Fibroblast of skin of back (primary cell): ENCODE measurements around the gene NELFA.

Source experiments
- DNase-seq: peaks from one replicate; pipeline ENCODE4 v3.0.0-alpha.2; 2013

The NELFA gene

DNA sequence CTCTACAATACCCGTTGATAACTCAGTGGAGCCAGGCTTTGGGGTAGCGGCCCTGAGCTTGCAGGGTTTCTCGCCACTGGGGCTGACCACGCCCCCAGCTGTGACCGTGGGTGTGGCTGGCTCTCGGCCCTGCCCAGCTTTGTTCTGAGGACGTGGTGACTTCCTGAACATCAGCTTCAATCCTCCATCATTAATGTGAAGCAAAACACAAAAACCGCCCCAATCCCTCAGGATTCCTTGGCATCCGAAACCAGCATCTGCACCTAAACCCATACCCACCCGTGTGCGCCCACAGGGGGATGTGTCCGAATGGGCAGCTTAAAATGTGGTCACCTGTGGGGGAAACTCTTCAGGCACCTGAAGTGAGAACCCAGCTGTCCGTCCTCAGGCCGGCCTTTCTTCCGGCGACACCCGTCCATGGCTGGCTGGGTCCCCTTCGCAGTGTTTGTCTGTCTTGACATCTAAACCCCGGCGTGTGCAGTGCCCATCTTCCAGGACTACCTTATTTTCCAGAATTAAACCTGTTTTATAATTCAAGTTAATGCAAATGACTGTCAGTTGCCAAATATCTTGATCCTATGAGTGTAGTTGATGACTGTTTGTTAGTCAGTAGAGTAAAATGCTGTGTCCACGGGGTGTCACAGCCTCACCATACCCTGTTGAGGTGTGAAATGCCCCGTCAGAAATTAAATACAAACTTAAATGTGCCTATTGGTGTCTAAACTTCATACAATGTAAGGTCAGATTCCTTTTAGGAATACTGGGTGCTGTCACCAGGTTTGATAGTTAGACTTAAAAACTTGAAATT, 27.3 kb downstream of the NELFA start:
- DNase-seq, result peak; percentile 30

DNA sequence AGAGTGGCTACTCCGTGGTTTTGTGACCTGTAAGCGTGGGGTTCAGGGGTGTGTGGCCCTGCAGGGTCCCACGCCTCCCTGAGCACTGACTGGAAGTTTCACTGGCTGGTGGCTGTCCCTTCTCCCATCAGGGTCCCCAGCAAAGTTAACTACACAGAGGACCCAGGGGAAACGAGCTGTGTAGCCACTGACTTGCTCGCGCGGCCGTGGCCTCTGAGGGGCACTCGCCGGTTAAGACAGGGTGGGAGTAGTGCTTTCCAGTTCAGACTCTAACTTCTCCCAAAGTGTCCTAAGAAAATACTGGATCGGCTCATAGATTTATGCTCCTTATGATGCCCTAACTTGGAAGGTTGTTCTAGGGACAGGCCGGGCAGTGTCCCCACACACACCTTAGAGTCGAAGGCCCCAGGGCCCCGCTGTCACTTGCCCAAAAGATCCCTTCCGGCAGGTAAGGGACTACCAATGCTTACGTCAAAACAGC, 28.2 kb downstream of the NELFA start:
- no peak for DNase-seq

DNA sequence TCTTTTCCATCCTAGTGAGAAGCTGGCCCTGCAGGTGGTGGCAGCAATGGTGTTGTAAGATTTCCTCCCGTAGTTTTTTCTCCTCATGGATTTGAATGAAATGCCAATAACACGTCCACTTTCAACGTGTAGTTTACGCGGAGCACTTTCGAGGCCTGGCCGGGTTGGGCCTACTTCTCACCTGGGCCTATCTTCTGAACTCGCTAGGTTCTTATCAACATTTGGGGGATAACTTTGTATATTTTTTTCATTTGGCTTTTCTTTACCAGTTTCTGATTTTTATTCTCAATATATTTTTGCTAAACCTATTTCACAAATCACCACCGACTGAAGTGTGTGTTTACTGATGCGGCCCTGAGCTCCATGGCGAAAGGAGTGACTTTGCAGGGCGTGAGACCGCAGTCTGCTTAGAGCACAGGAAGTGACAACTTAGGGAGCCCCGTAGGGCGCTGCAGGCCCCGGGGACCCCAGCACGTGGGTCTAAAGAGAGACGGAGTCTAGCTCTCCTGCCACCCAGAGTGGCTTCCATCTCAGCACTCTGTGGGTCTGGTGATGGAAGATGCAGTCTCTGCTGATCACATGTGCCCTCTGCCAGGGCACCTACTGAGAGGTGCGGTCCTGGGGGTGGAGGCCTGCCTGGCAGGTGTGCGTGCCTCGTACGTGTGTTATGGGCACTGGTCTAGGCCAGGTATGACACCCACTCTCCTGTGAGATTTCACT, 29.1 kb downstream of the NELFA start:
- DNase-seq, result no peak

DNA sequence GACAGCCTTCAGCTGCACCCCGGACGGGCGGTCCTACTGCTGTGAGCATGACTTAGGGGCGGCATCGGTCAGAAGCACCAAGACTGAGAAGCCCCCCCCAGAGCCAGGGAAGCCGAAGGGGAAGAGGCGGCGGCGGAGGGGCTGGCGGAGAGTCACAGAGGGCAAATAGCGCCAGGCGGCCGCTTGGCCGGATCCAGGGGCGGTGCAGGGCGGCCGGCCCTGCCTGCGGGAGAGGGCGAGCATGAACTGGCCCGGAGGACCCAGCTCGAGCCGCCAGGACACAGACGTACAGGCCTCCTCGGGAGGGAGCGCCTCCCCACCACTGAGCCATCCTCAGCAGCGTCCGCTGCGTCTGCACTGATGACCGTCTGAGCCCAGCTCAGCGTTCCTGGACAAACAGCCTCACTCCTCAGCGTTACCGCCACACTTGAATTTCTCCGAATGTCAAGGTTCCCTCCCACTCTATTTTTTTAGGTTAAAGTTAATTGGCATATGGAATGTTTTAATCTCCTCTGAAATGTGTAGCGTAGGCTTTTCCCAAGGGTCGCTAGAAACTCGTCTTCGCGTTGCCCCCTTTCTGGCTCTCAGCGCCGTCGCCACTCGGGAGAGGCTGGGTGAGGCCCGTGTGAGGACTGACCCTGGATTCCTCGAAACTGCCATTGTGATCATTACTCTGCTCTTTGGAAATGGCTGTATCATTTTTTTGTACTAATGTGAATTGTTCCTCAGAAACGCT, 29.9 kb downstream of the NELFA start:
- no peak for DNase-seq

DNA sequence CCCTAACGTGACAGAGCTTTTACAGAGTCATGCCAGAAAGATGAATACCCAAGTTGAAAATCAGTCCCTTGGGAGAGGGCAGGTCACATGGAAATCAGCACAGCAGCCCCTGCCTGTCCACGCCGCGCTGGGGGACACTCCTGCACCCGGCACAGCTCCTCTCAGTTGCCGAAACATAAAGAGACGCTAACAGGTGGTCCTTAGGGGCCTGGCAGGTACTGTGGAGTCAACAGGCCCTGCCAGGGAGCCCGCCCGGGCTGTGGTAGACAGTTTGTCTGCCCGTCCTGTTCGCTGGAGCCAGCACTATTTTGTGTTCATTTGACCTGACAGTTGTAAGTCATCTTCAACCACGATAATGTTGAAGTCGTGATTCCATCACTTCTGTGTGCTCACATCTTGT, 30.5 kb downstream of the NELFA start:
- DNase-seq, result no peak

DNA sequence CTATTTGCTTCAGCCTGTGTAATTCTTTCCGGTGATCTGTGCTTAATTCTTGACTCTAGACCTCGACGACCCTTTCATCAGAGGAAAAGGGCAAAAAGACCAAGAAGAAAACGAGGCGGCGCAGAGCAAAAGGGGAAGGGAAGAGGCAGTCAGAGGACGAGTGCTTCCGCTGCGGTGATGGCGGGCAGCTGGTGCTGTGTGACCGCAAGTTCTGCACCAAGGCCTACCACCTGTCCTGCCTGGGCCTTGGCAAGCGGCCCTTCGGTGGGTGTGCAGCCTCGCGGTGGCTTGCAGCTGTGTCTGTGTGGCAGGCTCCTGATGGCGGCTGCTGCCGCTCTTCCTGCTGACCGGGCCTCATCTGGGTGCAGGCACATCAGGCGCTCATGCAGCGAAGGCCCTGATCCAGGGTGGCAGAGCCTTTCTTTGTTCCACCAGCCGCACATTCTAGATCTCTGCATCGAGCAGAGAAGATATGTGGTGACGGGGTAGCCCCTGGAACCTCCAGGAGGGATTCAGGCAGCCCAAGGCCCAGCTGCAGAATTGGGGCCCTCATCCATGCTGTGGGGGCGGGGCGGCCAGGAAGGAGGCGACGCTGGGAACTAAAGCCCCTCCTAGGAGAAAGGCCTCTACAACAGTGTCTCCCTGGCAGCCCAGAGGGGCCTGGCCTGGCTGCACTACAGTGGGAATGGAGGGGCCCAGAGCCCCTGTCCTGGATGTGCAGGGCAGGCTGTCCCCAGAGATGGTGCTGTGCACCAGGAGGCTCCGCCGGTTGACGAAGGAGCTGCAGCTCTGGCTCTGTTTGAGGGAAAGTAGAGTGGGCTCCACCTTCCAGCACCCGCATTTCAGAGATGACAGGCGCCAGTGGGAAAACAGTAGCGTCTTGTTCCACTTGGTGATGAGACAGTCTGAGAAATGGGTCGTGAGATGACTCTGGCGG, 32.1 kb downstream of the NELFA start:
- DNase-seq, result no peak

DNA sequence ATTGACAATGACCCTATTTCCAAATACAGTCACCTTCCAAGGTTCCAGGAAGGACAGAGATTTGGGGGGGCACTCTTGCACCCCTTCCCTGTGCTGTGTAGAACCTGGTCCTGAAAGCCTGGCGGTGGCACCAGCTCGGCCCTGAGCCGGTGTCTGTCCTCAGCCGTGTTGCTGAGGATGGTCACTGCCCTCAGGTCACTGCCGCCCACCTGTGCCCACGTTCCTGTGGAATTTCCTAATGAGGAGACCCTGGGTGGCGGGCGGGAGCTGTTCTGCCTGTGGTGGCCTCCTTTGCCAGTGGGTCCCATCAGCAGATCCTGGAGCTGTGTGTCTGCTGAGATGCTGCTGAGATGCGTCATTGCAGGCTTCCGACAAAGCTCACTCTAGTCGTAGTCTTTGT, 32.9 kb downstream of the NELFA start:
- no peak for DNase-seq

DNA sequence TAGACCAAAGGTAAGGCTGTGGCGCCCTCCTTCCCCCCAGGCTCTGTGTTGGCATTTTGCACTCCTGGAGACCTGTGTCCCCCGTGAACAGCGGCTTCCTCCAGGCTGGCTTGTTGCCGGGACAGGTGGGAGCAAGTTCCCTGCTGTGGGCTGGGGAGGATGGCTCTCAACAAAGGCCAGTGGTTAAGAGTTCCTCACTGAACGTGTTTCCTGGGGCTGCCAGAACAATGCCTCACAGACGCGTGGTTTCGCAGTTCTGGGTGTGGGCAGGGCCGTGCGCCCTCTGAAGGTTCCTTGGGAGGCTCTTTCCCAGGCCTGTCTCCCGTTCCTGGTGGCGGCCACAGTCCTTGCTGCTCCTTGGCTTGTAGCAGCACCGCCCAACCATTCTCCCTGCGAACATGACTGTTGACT, 33.4 kb downstream of the NELFA start:
- no peak for DNase-seq

DNA sequence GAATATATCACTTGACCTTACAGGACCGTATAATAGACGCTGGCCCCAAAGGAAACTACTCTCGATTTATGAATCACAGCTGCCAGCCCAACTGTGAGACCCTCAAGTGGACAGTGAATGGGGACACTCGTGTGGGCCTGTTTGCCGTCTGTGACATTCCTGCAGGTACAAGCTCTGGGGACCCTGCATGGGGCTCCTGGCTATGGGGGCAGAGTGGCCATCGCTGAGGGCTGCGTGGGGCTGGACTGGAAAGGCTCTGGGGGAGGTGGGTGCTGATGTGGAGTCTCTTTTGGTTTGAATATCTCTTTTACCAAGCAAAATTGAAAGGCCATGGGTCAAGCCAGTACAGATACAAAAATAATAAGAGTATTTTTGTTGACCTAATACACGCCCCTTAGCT, 33.9 kb downstream of the NELFA start:
- no peak for DNase-seq

DNA sequence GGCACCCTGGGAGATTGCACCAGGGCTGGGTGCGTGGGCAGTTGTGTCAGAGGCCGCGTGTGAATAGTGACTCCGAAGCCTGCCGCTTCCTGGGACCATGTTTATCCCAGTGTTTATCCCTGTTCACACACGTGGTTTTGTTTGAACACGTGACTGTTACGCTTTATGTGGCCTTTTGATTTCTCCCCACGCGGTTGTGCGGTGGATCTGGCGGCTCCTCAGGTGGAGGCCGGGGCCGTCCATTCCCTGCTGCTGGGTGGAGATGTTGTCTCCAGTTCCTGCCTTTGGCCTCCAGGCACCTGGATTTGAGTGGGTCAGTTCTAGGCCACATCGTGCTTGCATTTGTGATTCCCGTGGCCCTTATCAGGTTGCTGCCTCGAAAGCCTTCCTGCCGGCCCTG, 35.1 kb downstream of the NELFA start:
- no peak for DNase-seq

DNA sequence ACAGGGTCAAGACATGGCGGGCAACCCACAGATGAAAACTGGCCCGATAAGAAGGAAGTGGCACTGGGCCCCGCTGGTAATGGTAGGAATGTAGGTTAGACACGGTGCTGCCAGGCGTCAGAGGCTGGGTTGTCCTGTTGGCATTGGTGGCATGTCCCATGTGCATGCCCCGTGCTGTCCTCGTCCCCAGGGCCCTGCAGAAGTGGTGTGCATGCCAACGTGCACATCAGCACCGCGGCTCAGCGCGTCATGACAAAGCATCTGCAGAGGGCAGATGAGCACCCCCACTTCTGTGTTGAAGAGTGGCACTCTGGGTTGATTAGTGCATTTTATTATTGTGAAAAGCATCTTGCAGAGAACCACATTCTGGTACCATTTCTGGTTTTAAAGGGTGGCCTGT, 35.6 kb downstream of the NELFA start:
- no peak for DNase-seq

DNA sequence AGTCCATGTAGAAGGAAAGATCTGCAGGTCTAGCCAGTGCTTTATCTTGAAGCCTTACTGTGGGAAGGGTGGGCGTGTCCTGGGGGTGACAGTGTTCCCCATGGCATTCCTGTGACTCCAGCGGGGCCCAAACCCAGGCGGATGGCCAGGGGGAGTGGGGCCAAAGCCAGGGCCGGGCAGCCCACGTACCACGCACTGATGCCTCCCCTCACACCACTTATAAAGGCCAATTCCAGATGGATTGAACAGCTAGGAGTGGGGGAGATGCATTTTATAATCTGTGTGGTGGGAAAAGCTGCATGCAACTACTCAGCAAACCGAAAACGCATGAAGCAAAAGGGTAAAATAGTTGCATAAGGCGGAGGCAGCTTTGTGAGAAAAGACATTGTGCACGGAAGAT, 36.4 kb downstream of the NELFA start:
- no peak for DNase-seq

DNA sequence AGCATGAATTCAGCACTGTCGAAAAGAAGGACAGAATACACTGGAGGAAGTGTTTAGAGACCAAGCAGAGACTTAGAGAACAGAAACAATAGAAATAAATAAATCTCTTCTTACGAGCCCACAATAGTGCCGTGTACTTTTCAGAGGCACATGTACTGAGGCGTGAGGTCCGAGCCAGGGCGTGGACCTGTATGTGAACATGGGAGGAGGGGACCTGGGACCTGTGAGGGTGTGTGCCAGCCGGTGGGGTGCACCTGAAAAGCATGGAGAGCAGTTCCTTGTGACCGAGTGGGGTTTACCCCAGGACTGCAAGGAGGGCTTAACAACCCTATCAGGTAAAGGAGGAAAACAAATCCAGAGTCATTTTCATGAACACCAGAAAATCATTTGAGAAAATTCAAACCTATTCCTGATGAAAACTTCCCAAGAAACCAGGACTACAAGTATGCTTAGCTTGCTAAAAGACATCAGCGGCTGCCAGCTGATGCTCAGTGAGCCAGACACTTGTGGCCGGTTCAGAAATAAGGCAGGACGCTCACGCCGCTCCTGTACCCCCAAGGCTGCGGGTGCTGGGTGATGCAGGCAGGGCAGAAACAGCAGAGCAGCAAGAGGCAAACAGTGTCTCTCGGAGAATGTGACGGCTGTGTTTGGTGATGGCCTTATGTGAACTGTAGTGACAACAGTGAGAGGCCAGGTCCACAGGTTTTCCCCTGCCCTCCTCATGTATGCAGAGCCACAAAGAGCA, 37.1 kb downstream of the NELFA start:
- no peak for DNase-seq

DNA sequence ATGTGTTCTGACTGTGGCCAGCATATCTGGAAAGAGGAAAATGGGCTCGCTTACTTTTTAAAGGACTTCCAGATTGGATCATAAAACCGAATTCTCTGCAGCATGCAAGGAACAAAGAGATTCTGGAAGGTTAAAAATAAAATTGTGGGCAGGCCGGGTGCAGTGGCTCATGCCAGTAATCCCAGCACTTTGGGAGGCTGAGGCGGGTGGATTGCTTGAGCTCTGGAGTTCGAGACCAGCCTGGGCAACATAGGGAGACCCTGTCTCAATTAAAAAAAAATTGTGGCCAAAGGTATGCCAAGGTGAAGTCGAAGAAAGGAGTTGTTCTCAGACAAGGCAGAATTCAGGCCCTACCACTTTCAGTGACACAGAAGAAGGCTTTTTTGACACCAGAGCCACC, 37.8 kb downstream of the NELFA start:
- no peak for DNase-seq

DNA sequence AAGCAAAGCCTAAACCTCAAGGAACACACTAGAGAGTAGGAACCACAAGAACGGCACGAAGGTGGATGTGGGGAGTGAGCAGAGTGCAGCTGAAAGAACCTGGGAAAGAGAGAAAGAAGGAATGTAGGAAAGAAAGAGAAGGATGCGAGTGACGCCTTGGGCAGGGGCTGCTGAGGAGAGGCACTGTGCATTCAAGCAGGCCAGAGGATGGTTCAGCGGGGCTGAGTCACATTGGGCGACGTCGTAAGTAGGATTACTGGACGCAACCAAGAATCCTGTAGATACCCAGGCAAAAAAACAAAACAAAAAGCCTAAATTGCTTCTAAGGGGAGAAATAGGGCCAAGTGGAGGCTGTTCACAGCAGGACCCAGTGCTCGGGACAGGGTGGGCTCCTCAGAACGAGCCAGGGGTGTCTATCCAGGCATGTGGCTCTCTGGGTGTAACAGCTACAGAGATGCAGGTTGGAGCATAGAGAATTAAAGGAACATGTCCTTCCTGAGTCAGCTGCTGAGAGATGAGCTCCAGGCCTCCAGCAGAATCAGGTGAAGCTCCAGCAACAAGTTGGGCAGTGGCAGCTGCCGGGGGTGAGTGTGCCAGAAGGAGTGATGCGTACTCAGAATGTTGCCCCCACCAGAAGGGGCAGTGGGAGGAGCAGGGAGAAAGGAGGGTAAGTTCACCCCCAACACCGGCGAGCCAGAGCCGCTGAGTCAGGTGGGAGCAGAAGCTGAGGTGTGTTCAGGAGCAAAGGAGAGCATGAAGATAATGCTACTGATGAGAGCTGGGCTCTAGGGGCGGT, 38.6 kb downstream of the NELFA start:
- no peak for DNase-seq

DNA sequence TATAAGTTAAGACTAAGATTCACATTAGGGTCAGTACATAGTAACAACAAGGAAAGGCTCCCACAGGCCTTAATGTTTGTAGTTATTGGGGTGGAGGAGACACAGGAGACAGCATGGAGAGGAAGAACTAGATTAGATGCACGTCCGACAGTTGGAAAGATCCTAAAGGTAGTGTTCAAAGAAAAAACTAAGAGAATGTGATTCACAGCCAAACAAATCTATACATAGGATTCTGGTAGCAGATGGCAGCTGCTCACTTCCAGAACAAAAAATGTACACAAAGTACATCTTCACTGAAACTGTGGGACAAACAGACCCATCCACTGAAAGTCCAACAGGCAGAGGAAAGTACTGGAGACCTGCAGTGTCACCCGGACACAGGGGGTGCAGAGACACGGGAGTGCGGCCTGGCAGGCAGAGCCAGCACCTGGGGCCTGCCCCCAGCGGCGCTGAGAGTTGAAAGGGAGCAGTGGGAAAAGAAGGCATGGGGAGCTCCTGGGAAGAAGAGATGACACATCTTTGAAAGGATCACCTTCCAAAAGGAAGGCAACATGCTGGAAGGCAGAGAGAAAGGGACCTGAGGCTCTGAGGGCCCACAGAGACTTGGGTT, 40.0 kb downstream of the NELFA start:
- DNase-seq, result no peak

DNA sequence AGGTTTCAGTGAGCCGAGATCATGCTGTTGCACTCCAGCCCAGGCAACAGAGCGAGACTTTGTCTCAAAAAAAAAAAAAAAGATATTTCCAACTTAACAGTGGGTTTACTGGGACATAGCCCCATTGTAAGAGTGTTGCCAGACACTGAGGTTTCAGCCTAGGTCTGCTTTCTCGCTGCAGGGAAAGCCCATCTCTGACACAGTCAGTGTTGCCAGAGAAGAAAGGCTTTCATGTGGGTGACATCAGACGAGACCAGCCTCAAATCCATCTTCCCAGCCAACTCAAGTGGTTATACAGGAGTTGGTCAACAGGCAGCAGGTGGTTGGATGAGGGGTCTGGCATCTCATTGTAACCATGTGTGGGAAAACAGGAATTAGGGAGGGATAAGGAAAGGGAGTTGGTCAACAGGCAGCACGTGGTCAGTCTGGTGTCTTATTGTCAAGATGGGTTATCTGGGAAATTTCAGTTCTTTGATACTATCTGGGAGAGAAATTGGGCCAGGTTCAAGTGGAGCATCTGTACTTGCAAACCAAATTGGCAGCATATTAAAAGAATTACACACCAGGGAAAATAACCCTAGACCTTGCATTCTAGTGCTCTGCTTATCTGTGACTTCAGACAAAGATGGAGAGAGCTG, 41.1 kb downstream of the NELFA start:
- no peak for DNase-seq

DNA sequence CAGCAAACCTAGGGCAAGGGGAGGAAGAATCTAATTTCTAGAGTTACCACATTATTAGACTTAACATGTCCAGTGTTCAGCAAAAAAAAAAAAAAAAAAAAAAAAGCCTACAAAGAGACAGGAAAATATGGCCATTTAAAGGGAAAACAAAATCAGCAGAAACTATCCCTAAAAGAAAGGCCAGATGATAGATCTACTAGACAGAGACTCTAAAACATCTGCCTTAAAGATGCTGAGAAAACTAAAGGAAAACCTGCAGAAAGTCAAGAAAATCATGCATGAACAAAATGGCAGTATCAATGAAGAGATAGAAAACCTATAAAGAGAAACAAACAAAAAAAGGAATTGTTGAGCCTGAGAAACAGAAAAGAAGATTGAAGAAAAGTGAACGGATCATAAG, 43.8 kb downstream of the NELFA start:
- DNase-seq, result no peak

DNA sequence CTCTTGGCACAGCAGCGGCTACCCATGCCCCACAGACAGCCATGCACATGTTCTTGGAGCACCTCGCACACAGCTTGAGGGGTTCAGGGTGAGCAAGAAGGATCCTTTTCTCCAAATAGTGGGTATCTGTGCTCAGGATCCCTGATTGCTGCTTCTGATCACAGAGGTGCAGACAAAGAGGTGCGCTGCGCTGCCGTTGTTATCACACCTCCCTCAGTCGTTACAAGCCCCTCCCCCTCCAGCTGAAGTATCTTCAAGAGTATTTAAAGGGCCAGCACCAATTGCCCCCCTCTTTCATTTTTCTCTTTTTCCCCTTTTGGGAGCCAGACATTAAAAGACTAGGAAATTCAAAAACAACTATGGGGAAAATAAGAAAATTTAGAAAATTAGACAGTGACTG, 44.3 kb downstream of the NELFA start:
- no peak for DNase-seq

DNA sequence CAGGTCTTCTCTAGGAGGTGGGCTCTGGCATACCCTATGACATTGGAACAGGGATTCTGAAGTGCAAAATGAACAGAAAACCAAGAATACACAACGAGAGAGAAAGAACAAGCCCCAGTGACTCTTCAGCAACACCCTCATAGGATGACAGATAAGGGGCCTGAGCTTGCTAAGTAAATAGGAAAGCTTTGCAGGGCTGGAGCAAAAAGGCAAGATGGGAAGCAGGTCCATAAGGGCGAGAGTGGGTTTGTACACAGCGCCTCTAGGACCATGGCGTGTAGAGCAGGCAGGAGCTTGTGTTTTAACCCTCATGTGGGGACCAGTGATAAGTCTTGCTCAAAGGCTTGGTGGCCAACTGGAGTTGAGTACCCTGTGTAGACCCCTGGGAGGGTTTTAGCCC, 45.8 kb downstream of the NELFA start:
- DNase-seq, result no peak
